Panc1 (cell line): ENCODE measurements around the gene CALHM4. TPM values are rescaled to one million over a fixed set of nuclear protein-coding genes. Genes with fewer than 3 reads are reported as not detected.

Source experiments
- ATAC-seq: fragments of 200-7000 bp; cut with Tn5 transposase; 2 replicates; pipeline ENCODE4 v1.9.1; 2020; ENCODE audit warnings: mild to moderate bottlenecking, moderate library complexity
- BruUV-seq: library from RNA; stranded (reverse); fragments of 400-500 nt; replicated peaks from 2 replicates; lab custom pipeline; 2021; lab: Mats Ljungman, UMichigan
- CTCF ChIA-PET: fragments of 300-600 bp; sonication (Branson Sonifier 250); formaldehyde crosslinking; loops from one replicate; lab custom pipeline; 2022; ENCODE audit warnings: antibody characterized with exemption; lab: Charles Lee
- POLR2A ChIA-PET: fragments of 300-600 bp; sonication (Branson Sonifier 250); formaldehyde crosslinking; loops from one replicate; lab custom pipeline; 2022; ENCODE audit warnings: antibody characterized with exemption; lab: Charles Lee
- DNase-seq: peaks from one replicate; pipeline ENCODE4 v3.0.0-alpha.2; 2010; ENCODE audit warnings: low read depth, low spot score
- H3K27ac ChIP-seq: 2 replicates; pipeline ENCODE4 v1.5.1; 2011; ENCODE audit warnings: mild to moderate bottlenecking, low read length, inconsistent platforms
- H3K27me3 ChIP-seq: fragments of 200-500 bp; sonication (Bioruptor generic); 2 replicates; pipeline ENCODE4 v1.6.0; 2014; ENCODE audit warnings: low read length, inconsistent platforms; ENCODE audit not compliant: control insufficient read depth, insufficient read depth
- H3K36me3 ChIP-seq: fragments of 200-500 bp; sonication (Bioruptor generic); 2 replicates; pipeline ENCODE4 v1.5.1; 2014; ENCODE audit warnings: inconsistent platforms, mild to moderate bottlenecking, low read length, moderate library complexity; ENCODE audit not compliant: control insufficient read depth, insufficient read depth
- H3K4me1 ChIP-seq: 2 replicates; pipeline ENCODE4 v1.5.1; 2011; ENCODE audit warnings: inconsistent platforms, mild to moderate bottlenecking, low read length, moderate library complexity; ENCODE audit not compliant: control insufficient read depth, insufficient read depth
- H3K4me3 ChIP-seq, 2 experiments: 2 replicates each; pipeline ENCODE4 v1.5.1; 2011 to 2012; ENCODE audit warnings: low read depth in 2 of 2, low read length in 2 of 2, mild to moderate bottlenecking in 2 of 2, inconsistent platforms in 1 of 2, moderate library complexity in 1 of 2
- H3K9me3 ChIP-seq: fragments of 200-500 bp; sonication (Bioruptor generic); 2 replicates; pipeline ENCODE4 v1.5.1; 2014; ENCODE audit warnings: low read depth, mild to moderate bottlenecking, inconsistent platforms, low read length, moderate library complexity; ENCODE audit not compliant: control insufficient read depth, insufficient read depth
- POLR2AphosphoS5 ChIP-seq: IDR thresholded peaks from 2 replicates; pipeline ENCODE4 v1.6.1; 2012; ENCODE audit warnings: mild to moderate bottlenecking, low read depth, low read length, moderate library complexity
- REST ChIP-seq, 2 experiments: IDR thresholded peaks; 2 replicates each; pipeline ENCODE4 v1.6.1; 2011 to 2012; ENCODE audit warnings: low read depth in 2 of 2, control low read depth in 1 of 2, low read length in 1 of 2, mild to moderate bottlenecking in 1 of 2, moderate library complexity in 1 of 2; ENCODE audit not compliant: insufficient read depth in 1 of 2
- SIN3A ChIP-seq: IDR thresholded peaks from 2 replicates; pipeline ENCODE4 v1.6.1; 2012; ENCODE audit warnings: low read depth, mild to moderate bottlenecking, low read length, moderate library complexity, borderline replicate concordance; ENCODE audit not compliant: insufficient read depth
- TCF7L2 ChIP-seq: IDR thresholded peaks from 2 replicates; pipeline ENCODE4 v1.6.1; 2011; ENCODE audit warnings: mild to moderate bottlenecking, low read depth, low read length, inconsistent platforms
- in situ Hi-C: cut with HindIII; loops from 2 replicates; pipeline ENCODE4 v1.10.0; 2016; ENCODE audit warnings: low sequenced_read_pairs, low pct_unique_long_range_greater_than_20kb
- intact Hi-C: fragments of 100-400 bp; cut with micrococcal nuclease; formaldehyde crosslinking; loops from one replicate; pipeline ENCODE4 v1.10.0; 2022; ENCODE audit not compliant: unreplicated experiment
- total RNA-seq: library from RNA; stranded (reverse); gene quantifications from one replicate; pipeline ENCODE4 v1.2.1, GENCODE V29; 2021; ENCODE audit not compliant: unreplicated experiment
- TF ChIP-seq, protein P1 (sequence below): fragments of 450-650 bp; IDR thresholded peaks from 2 replicates; pipeline ENCODE4 v1.5.1; 2017; ENCODE audit warnings: mild to moderate bottlenecking

Gene CALHM4
- total RNA-seq, 1 experiment from 2014 or later: not detected

- TF ChIP-seq POLR2AphosphoS5 (no peak), REST (IDR thresholded peaks at IDR 0.05; ENCODE audit: insufficient read depth in 1 of 2, low read depth in 2 of 2, low read length in 1 of 2) (no peak), SIN3A (no peak), TCF7L2 (no peak)
- TF ChIP-seq, protein P1, sequence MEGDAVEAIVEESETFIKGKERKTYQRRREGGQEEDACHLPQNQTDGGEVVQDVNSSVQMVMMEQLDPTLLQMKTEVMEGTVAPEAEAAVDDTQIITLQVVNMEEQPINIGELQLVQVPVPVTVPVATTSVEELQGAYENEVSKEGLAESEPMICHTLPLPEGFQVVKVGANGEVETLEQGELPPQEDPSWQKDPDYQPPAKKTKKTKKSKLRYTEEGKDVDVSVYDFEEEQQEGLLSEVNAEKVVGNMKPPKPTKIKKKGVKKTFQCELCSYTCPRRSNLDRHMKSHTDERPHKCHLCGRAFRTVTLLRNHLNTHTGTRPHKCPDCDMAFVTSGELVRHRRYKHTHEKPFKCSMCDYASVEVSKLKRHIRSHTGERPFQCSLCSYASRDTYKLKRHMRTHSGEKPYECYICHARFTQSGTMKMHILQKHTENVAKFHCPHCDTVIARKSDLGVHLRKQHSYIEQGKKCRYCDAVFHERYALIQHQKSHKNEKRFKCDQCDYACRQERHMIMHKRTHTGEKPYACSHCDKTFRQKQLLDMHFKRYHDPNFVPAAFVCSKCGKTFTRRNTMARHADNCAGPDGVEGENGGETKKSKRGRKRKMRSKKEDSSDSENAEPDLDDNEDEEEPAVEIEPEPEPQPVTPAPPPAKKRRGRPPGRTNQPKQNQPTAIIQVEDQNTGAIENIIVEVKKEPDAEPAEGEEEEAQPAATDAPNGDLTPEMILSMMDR: no peak
- ChIA-PET CTCF (no interaction called here), POLR2A (no interaction called here)
- Histone ChIP-seq H3K27me3 (peaks cover 25% of the 10 kb centered on the region), H3K9me3 (no peaks in the 10 kb centered on the region), H3K4me3 (no peak overlapping the region), H3K4me1 (peaks cover under 1% of the 10 kb centered on the region; the same call in 1 of the 2 replicates), H3K27ac (no peak overlapping the region), H3K36me3 (no peaks in the 10 kb centered on the region)
- intact Hi-C loops: no loop called here
- BruUV-seq: no TSS peak
- DNase-seq: no peak
- ATAC-seq: no peak
- in situ Hi-C loops: no loop called here
These were observed 10.8 kb downstream of the CALHM4 start for GRCh38 chr6:116564311-116564710.

DNA sequence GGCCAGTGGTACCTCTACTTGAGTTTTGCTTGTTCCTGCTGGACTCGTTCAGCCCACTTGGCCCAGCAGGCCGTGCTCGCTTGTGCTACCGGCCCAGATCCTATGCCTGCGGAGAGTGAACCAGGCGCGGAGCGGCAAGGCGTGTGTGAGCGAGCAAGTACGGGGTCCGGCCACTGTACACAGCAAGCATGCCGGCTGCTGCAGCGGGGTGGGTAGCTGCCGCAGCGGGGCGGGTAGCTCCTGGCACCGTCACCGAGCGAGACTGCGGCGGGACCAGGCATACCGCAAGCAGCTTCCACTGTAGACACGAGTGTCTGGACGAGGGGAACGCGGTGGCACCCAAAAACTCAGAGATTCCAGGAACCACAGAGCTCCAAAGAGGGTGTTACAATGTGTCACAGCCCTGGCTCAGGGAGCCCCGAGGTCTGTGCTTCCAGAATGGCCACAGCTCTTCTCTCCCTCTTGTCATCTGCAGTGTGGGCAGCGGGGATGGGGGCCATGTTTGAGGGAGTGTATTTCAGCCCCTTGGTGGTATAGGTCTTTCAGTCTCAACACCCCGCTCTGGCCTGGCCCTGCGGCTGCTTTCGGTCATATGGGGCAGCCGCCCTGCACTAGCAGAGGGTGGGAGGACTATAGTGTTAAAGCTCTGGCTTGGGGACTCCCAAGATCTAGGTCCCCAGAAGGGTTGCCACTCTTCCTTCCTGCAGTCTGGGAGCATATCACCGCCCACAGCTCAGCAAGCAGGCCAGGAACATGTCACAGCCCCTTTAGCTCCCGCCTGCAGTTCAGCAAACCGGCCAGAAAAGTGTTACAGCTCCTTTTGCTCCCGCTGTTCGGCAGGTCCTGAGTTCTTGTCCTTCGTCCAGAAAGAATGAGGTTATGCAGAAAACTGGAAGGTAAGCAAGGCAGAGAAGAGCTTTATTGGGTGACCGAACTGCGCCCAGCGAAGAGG, 11.6 kb downstream of the CALHM4 start:
- intact Hi-C loops: no loop called here
- ChIA-PET CTCF (interaction anchor here (0.5 kb wide), 1 partner anchor 213 kb away, joined by 3 read pairs; no protein-coding TSS in a partner anchor), POLR2A (no interaction called here)
- H3K4me1 ChIP-seq: peaks cover 9% of the 10 kb centered on the region
- TF ChIP-seq, protein P1: no peak
- TF ChIP-seq POLR2AphosphoS5 (no peak), SIN3A (no peak), REST (IDR thresholded peaks at IDR 0.05; ENCODE audit: insufficient read depth in 1 of 2, low read depth in 2 of 2, low read length in 1 of 2) (no peak), TCF7L2 (no peak)
- DNase-seq: no peak
- no peak overlapping the region for H3K4me3 ChIP-seq
- in situ Hi-C loops: no loop called here
- no peaks in the 10 kb centered on the region for H3K36me3 ChIP-seq
- H3K27me3 ChIP-seq: peaks cover 19% of the 10 kb centered on the region
- H3K9me3 ChIP-seq: no peaks in the 10 kb centered on the region
- no TSS peak for BruUV-seq
- no peak overlapping the region for H3K27ac ChIP-seq
- ATAC-seq: no peak
